Colonic mucosa (tissue), 4 donors: ENCODE results near the gene CCDC192. TPM values are rescaled to one million over a fixed set of nuclear protein-coding genes. Genes with fewer than 3 reads are reported as not detected.

ENCODE experiments used
- DNase-seq: peaks from one replicate; pipeline ENCODE4 v3.0.0-alpha.2; 2020
- H3K27ac ChIP-seq: fragments of 200-600 bp; one replicate; pipeline ENCODE4 v1.8.0; 2021
- H3K27me3 ChIP-seq: fragments of 200-600 bp; one replicate; pipeline ENCODE4 v1.8.0; 2021
- H3K36me3 ChIP-seq: fragments of 200-600 bp; one replicate; pipeline ENCODE4 v1.8.0; 2021
- H3K4me1 ChIP-seq: fragments of 200-600 bp; one replicate; pipeline ENCODE4 v1.8.0; 2021; ENCODE audit warnings: mild to moderate bottlenecking
- H3K4me3 ChIP-seq: fragments of 200-600 bp; one replicate; pipeline ENCODE4 v1.8.0; 2021
- H3K9ac ChIP-seq, 2 donors: one replicate each; pipeline ENCODE4 v1.7.0; 2013; ENCODE audit warnings: control low read depth in 2 of 2, low read depth in 2 of 2, low read length in 2 of 2
- H3K9me3 ChIP-seq: fragments of 200-600 bp; one replicate; pipeline ENCODE4 v1.8.0; 2021
- intact Hi-C: fragments of 100-400 bp; cut with DNase I; formaldehyde crosslinking; loops from one replicate; pipeline ENCODE4 v1.14.1; 2022
- total RNA-seq, 2 donors: library from RNA; stranded (reverse); fragmentation: NEBNext Ultra II Directional in 1 of 2; extraction: Animal tissue kit (Norgen Biotek cat#: 25700) in 1 of 2; gene quantifications; one replicate each; pipeline ENCODE4 v1.2.1, GENCODE V29; 2021
- TF ChIP-seq, protein P1 (sequence below): fragments of 200-600 bp; IDR thresholded peaks from one replicate; pipeline ENCODE4 v1.8.0; 2022; ENCODE audit warnings: antibody characterized with exemption, mild to moderate bottlenecking
- donor health status: healthy.
- donor health status: DM: no; HTN: no; CAD: no.
- donor health status: DM: no; HTN: no; CAD: no.

CCDC192 gene
- total RNA-seq, 2 donors from 2014 or later = not detected

DNA sequence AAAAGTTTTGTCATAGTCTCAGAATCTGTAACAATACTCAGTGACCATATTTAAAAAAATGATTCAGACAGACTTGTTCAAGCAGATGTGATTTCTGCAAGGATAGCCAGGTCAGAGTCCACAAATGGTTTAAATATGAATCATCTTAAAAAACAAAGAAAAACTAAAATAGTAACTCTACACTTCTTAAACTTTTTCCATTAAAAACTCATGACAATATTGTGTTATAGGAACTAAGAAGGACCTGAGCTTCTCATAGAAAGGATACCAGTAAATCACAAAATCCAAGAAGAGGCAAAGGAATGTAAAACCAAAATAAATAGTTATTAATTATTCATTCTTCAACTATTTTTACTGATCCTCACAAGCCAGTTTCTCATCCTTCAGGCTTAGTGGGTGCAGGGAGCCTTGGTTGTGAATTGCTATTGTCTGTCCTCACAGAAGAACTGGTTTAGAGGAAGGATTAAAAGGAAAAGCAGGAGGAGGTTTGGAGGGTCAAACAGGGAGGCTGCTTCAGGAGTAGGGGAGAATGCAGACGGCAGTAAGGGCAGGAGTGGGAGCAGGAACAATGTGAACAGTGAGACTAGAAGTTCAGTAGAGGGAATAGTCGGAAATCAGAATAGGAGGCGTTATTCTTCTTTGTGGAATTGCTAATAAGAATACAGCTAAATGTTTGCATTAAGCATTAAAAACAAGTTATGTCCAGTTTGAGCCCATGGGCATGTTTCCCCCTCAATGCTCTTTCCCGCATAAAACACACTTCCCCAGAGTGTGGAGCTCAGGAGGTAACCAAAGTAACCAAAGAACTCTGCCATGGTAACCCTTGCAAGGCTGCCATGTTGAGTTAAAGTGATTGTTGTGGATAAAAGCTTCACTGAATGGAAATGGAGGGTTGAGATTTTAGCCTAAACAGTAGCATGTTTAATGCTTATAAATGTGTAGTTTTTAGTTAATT is 110.7 kb downstream of the CCDC192 start:
- H3K36me3 ChIP-seq = no peaks in the 10 kb centered on the region
- TF ChIP-seq, protein P1, sequence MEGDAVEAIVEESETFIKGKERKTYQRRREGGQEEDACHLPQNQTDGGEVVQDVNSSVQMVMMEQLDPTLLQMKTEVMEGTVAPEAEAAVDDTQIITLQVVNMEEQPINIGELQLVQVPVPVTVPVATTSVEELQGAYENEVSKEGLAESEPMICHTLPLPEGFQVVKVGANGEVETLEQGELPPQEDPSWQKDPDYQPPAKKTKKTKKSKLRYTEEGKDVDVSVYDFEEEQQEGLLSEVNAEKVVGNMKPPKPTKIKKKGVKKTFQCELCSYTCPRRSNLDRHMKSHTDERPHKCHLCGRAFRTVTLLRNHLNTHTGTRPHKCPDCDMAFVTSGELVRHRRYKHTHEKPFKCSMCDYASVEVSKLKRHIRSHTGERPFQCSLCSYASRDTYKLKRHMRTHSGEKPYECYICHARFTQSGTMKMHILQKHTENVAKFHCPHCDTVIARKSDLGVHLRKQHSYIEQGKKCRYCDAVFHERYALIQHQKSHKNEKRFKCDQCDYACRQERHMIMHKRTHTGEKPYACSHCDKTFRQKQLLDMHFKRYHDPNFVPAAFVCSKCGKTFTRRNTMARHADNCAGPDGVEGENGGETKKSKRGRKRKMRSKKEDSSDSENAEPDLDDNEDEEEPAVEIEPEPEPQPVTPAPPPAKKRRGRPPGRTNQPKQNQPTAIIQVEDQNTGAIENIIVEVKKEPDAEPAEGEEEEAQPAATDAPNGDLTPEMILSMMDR = no peak
- H3K27ac ChIP-seq = no peak overlapping the region
- intact Hi-C loops = no loop called here
- DNase-seq = no peak
- H3K9me3 ChIP-seq = no peaks in the 10 kb centered on the region
- no peak overlapping the region for H3K9ac ChIP-seq
- H3K4me1 ChIP-seq = no peaks in the 10 kb centered on the region
- no peaks in the 10 kb centered on the region for H3K27me3 ChIP-seq
- H3K4me3 ChIP-seq = no peak overlapping the region

DNA sequence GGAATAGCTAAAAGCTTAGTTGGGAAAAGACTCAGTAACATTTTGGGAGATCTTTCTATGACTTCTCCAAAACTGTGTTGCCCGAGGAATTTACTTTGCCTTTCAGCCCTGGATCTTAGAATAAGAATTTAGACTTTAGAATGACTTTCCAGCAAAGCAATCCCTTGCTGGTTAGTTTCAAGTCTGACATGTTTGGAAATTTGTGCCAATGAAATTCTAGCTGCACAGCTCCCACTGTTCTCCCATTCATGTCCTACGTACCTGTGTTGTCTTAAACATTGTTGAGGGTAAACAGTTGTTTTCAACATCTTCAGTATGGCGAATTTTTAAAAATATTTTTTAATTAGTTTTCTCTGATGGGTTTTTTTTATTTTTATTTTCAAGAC is 111.4 kb downstream of the CCDC192 start:
- no peak overlapping the region for H3K9ac ChIP-seq
- intact Hi-C loops = no loop called here
- H3K36me3 ChIP-seq = no peaks in the 10 kb centered on the region
- no peak overlapping the region for H3K4me3 ChIP-seq
- H3K4me1 ChIP-seq = no peaks in the 10 kb centered on the region
- TF ChIP-seq, protein P1 = no peak
- H3K9me3 ChIP-seq = no peaks in the 10 kb centered on the region
- H3K27me3 ChIP-seq = no peaks in the 10 kb centered on the region
- no peak for DNase-seq
- H3K27ac ChIP-seq = no peak overlapping the region

DNA sequence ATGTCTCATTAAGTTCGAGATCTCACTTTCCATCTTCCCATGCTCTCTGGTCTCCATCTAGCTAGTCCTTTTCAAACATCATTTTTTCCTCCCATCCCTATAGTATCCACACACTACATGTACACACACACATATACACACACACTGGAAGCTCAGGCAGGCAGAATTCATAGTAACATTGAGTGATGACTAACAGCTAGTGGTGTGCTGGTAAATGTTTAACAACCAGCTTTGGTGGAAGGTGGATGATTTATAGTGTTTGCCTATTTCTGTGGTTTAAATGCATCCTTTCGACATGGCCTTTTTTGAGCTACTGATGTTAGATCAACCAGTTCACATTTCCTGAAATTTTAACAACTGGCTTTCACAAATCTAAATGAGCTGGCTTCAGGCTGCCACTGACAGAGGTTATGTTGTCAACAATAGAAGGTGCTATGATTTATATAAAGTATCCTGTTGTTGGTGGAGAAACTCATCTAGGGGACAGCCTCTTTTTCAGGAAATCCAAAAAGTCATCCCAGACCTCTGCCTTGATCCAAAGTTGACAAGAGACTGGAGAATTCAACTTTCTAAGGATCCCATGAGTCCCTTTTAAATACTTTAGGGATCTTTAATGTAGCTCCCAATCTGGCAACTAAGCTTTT is 117.8 kb downstream of the CCDC192 start:
- no peak overlapping the region for H3K27ac ChIP-seq
- H3K27me3 ChIP-seq = no peaks in the 10 kb centered on the region
- H3K4me1 ChIP-seq = no peaks in the 10 kb centered on the region
- H3K36me3 ChIP-seq = no peaks in the 10 kb centered on the region
- no peaks in the 10 kb centered on the region for H3K9me3 ChIP-seq
- TF ChIP-seq, protein P1 = no peak
- H3K9ac ChIP-seq = no peak overlapping the region
- DNase-seq = peak; percentile 47
- intact Hi-C loops = no loop called here
- H3K4me3 ChIP-seq = no peak overlapping the region

DNA sequence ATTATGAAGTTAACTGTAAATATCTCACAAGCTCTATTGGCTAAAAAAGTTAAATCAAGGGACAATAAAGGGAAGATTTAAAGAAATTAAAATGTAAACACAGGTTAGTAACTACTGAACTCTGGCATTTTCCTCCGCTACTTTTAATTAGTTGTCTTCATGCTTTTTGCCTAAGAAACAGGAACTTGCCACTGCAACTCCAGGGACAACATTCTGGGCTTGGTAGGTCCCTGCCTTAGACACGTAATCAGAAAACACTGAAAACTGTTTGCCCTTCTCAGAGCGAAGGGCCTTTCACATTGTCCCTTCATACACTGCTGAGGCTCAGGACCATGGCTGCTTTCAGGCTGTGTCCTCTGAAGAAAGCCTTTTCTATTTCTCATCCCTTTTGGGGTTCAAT is 118.7 kb downstream of the CCDC192 start:
- no peaks in the 10 kb centered on the region for H3K27me3 ChIP-seq
- no peak overlapping the region for H3K27ac ChIP-seq
- no peak for DNase-seq
- H3K4me3 ChIP-seq = no peak overlapping the region
- H3K9me3 ChIP-seq = no peaks in the 10 kb centered on the region
- no peaks in the 10 kb centered on the region for H3K36me3 ChIP-seq
- TF ChIP-seq, protein P1 = no peak
- H3K4me1 ChIP-seq = no peaks in the 10 kb centered on the region
- intact Hi-C loops = no loop called here
- H3K9ac ChIP-seq = no peak overlapping the region

DNA sequence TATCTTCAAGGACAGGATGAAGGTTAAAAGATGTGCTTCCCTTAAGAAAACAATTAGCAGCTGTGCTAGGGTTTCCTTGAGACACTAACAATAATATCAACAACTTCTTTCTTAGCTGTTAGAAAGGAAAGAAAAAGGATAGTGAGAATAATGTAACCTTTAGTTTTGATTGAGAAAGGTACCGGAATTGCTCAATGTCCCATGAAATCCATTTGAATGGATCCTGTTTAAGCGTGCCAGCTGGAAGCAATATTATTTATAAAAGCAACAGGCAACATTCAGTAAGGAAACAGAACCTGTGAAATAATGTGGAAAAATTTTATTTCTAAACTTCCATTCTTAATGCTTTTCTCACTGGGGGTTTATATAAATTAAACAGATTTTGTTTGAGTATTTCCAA is 120.9 kb downstream of the CCDC192 start:
- TF ChIP-seq, protein P1 = no peak
- Histone ChIP-seq H3K4me3 (no peak overlapping the region), H3K4me1 (no peaks in the 10 kb centered on the region), H3K9me3 (no peaks in the 10 kb centered on the region), H3K9ac (no peak overlapping the region), H3K27me3 (no peaks in the 10 kb centered on the region), H3K27ac (no peak overlapping the region), H3K36me3 (no peaks in the 10 kb centered on the region)
- intact Hi-C loops = no loop called here
- DNase-seq = no peak
